Measurements from ENCODE around the gene PMEPA1. TPM values are rescaled to one million over a fixed set of nuclear protein-coding genes. Genes with fewer than 3 reads are reported as not detected.

The PMEPA1 gene
- total and polyA plus RNA-seq, 2 donors (not counting 1 experiment from before 2014, with no cell fraction given) = 9.9 to 37.4 TPM

- intact Hi-C loops (cut with micrococcal nuclease) = no loop called here
- WGBS (ENCODE audit: insufficient coverage) = 100% methylated on average over 5 of the region's 7 CpGs
- no peak overlapping the region for H3K9ac ChIP-seq (ENCODE audit: low read length)
- H3K27ac Mint-ChIP-seq = no peak overlapping the region
- ChIA-PET POLR2A (no interaction called here), CTCF (no interaction called here)
- H4K20me1 ChIP-seq (ENCODE audit: control insufficient read depth, insufficient read depth, low read length, poor library complexity, severe bottlenecking) = no peaks in the 10 kb centered on the region
- H3K27me3 ChIP-seq (replicated peaks in 1 of 4; ENCODE audit: control extremely low read depth in 1 of 4, control insufficient read depth in 3 of 4, insufficient read depth in 4 of 4, low read length in 3 of 4) = peaks cover 0 to 7% (median 1%) of the 10 kb centered on the region in 4 experiments
- TF ChIP-seq CTCF (IDR thresholded peaks at IDR 0.05) = no peak
- TF ChIP-seq EZH2 (IDR thresholded peaks at IDR 0.05; ENCODE audit: borderline replicate concordance, insufficient read depth, low read depth, low read length, poor library complexity, severe bottlenecking) = no peak
- H2AFZ ChIP-seq (ENCODE audit: insufficient read depth, low read depth, low read length, poor library complexity, severe bottlenecking) = no peak overlapping the region
- peaks cover 7 to 14% (median 10%) of the 10 kb centered on the region in 3 donors for H3K9me3 ChIP-seq (ENCODE audit: control extremely low read depth in 1 of 3, control insufficient read depth in 2 of 3, insufficient read depth in 1 of 3, low read length in 2 of 3)
- ATAC-seq (ENCODE audit: low read depth) (no peak), DNase-seq (no peak)
- no peaks in the 10 kb centered on the region for H3K4me1 Mint-ChIP-seq
- no peak overlapping the region for H3K4me2 ChIP-seq (replicated peaks; ENCODE audit: low read depth, low read length, poor library complexity, severe bottlenecking)
- H3K4me3 Mint-ChIP-seq = no peak overlapping the region
- no peaks in the 10 kb centered on the region for H3K79me2 ChIP-seq (ENCODE audit: control insufficient read depth, insufficient read depth, low read length)
- no peaks in the 10 kb centered on the region for H3K36me3 ChIP-seq (replicated peaks in 1 of 2; ENCODE audit: control extremely low read depth in 1 of 2, control insufficient read depth in 1 of 2, extremely low read depth in 1 of 2, insufficient read depth in 2 of 2, low read length in 1 of 2)
- H3K4me1 ChIP-seq (ENCODE audit: control insufficient read depth in 2 of 2, insufficient read depth in 2 of 2, low read length in 2 of 2) = no peaks in the 10 kb centered on the region
- H3K27me3 Mint-ChIP-seq = peaks cover 37% of the 10 kb centered on the region
- H3K4me3 ChIP-seq (ENCODE audit: control extremely low read depth in 1 of 5, extremely low read depth in 1 of 5, insufficient read depth in 1 of 5, low read depth in 2 of 5, low read length in 4 of 5) = no peak overlapping the region
- no peak overlapping the region for H3K27ac ChIP-seq (ENCODE audit: low read length in 2 of 2)
- H3K9me3 Mint-ChIP-seq (ENCODE audit: insufficient read depth) = peaks cover 17% of the 10 kb centered on the region
Observed at GRCh38 chr20:57638173-57638894, 71.5 kb downstream of the PMEPA1 start.

GRCh38 chr20:57633945-57634491 lies 75.8 kb downstream of the PMEPA1 start:
- Mint-ChIP-seq H3K4me3 (no peak overlapping the region), H3K27ac (no peak overlapping the region), H3K9me3 (ENCODE audit: insufficient read depth) (peaks cover 12% of the 10 kb centered on the region), H3K4me1 (peaks cover 16% of the 10 kb centered on the region), H3K27me3 (peaks cover 45% of the 10 kb centered on the region)
- no peaks in the 10 kb centered on the region for H4K20me1 ChIP-seq (ENCODE audit: control insufficient read depth, insufficient read depth, low read length, poor library complexity, severe bottlenecking)
- H3K36me3 ChIP-seq (replicated peaks in 1 of 2; ENCODE audit: control extremely low read depth in 1 of 2, control insufficient read depth in 1 of 2, extremely low read depth in 1 of 2, insufficient read depth in 2 of 2, low read length in 1 of 2) = no peaks in the 10 kb centered on the region
- no peak overlapping the region for H3K4me3 ChIP-seq (ENCODE audit: control extremely low read depth in 1 of 5, extremely low read depth in 1 of 5, insufficient read depth in 1 of 5, low read depth in 2 of 5, low read length in 4 of 5)
- H2AFZ ChIP-seq (ENCODE audit: insufficient read depth, low read depth, low read length, poor library complexity, severe bottlenecking) = no peak overlapping the region
- no peak overlapping the region for H3K4me2 ChIP-seq (replicated peaks; ENCODE audit: low read depth, low read length, poor library complexity, severe bottlenecking)
- no peak overlapping the region for H3K27ac ChIP-seq (ENCODE audit: low read length in 2 of 2)
- ATAC-seq (ENCODE audit: low read depth) (no peak), DNase-seq (no peak)
- TF ChIP-seq EZH2 (IDR thresholded peaks at IDR 0.05; ENCODE audit: borderline replicate concordance, insufficient read depth, low read depth, low read length, poor library complexity, severe bottlenecking) (no peak), CTCF (IDR thresholded peaks at IDR 0.05) (no peak)
- intact Hi-C loops (cut with micrococcal nuclease) = no loop called here
- no peaks in the 10 kb centered on the region for H3K79me2 ChIP-seq (ENCODE audit: control insufficient read depth, insufficient read depth, low read length)
- ChIA-PET CTCF (interaction anchor here (1.3 kb wide), 1 partner anchor 48 kb away, joined by 3 read pairs; no protein-coding TSS in a partner anchor), POLR2A (no interaction called here)
- 83% methylated on average over 1 of the region's 2 CpGs for WGBS (ENCODE audit: insufficient coverage)
- H3K4me1 ChIP-seq (ENCODE audit: control insufficient read depth in 2 of 2, insufficient read depth in 2 of 2, low read length in 2 of 2) = peaks cover 12 to 18% of the 10 kb centered on the region in 2 donors
- H3K9me3 ChIP-seq (ENCODE audit: control extremely low read depth in 1 of 3, control insufficient read depth in 2 of 3, insufficient read depth in 1 of 3, low read length in 2 of 3) = peaks cover 8 to 14% (median 10%) of the 10 kb centered on the region in 3 donors
- no peak overlapping the region for H3K9ac ChIP-seq (ENCODE audit: low read length)
- peaks cover 0 to 9% (median 4%) of the 10 kb centered on the region in 4 experiments for H3K27me3 ChIP-seq (replicated peaks in 1 of 4; ENCODE audit: control extremely low read depth in 1 of 4, control insufficient read depth in 3 of 4, insufficient read depth in 4 of 4, low read length in 3 of 4)
